ENCODE data around the gene PP2D1. TPM values are rescaled to one million over a fixed set of nuclear protein-coding genes. Genes with fewer than 3 reads are reported as not detected.

The PP2D1 gene
- total and polyA plus RNA-seq, 2 of the 8 experiments (the other 6 are each of a cell fraction or from before 2014, with no cell fraction given) = not detected

DNA sequence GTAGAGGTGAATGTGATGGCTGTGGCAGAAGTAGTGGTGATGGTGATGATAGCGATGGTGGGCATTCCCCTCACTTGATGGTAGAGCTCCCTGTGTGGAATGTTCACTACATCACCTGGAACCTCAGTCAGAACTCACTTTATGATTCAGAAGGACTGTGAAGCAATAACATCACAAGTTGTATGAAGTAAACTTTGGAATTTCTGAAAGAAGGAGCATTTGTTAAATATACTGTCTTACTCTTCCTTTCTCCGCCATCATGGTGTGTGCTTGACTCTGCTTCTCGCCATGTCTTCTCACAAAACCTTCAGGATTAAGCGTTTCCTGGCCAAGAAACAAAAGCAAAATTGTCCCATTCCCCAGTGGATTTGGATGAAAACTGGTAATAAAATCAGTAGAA is at the start of gene PP2D1 (continued):
- TF ChIP-seq, protein P1, sequence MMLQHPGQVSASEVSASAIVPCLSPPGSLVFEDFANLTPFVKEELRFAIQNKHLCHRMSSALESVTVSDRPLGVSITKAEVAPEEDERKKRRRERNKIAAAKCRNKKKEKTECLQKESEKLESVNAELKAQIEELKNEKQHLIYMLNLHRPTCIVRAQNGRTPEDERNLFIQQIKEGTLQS (IDR thresholded peaks at IDR 0.05; ENCODE audit: insufficient read depth, low read depth, low read length) = no peak
- TF ChIP-seq CBX5 (IDR thresholded peaks at IDR 0.05; ENCODE audit: low read depth, low read length) (no peak), CREB1 (IDR thresholded peaks at IDR 0.05) (no peak), POLR2A (IDR thresholded peaks at IDR 0.05; ENCODE audit: control extremely low read depth in 1 of 2, low read depth in 2 of 2, low read length in 2 of 2) (no peak), SUZ12 (IDR thresholded peaks at IDR 0.05; ENCODE audit: low read length) (no peak)
- TF ChIP-seq, protein P2, sequence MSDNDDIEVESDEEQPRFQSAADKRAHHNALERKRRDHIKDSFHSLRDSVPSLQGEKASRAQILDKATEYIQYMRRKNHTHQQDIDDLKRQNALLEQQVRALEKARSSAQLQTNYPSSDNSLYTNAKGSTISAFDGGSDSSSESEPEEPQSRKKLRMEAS (IDR thresholded peaks at IDR 0.05) = no peak

All from H1 (cell line).